ENCODE measurements around the gene EI24. TPM values are rescaled to one million over a fixed set of nuclear protein-coding genes. Genes with fewer than 3 reads are reported as not detected.

EI24 gene
- total and polyA plus RNA-seq, 2 of the 8 experiments (the other 6 are each of a cell fraction or from before 2014, with no cell fraction given), result 135 to 264 TPM

DNA sequence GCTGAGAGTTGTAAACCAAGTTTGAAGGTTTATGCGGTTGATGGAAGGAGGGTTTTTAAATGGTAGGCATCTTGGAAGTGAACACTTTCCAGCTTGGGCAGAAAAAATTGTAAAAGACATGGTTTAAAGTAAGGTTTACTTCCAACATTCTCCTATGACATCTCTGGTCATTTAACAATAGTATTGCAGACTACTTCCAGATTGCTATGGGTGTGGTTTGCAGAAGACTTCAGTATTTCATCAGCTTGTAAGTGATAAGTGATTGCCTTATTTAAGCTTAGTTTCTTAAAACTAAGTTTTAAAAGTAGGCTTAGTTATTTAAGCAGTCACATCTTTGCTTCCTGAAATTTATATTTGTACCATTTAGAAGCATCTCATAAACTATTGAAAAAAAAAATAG lies 16.2 kb downstream of the EI24 start:
- Histone ChIP-seq H3K4me2 (ENCODE audit: insufficient read depth in 1 of 2, low read depth in 2 of 2, low read length in 2 of 2) (no peak overlapping the region), H3K18ac (ENCODE audit: extremely low read depth, low read length) (no peak overlapping the region), H3K23me2 (ENCODE audit: low read depth, low read length) (no peaks in the 10 kb centered on the region), H3K36me3 (ENCODE audit: control insufficient read depth in 2 of 4, insufficient read depth in 4 of 4, low read length in 3 of 4) (peaks cover 9 to 33% (median 20%) of the 10 kb centered on the region in 4 experiments), H3K4me3 (ENCODE audit: extremely low read depth in 1 of 4, insufficient read depth in 2 of 4, low read depth in 3 of 4, low read length in 4 of 4) (no peak overlapping the region), H3K27me3 (replicated peaks in 1 of 4; ENCODE audit: control insufficient read depth in 3 of 4, extremely low read depth in 1 of 4, insufficient read depth in 3 of 4, low read length in 3 of 4) (no peaks in the 10 kb centered on the region), H2BK5ac (ENCODE audit: low read depth, low read length) (no peak overlapping the region), H3K79me1 (ENCODE audit: low read depth, low read length) (no peaks in the 10 kb centered on the region), H2BK20ac (ENCODE audit: low read length) (no peak overlapping the region), H3K79me2 (ENCODE audit: control insufficient read depth in 1 of 2, insufficient read depth in 2 of 2, low read length in 2 of 2) (no peaks in the 10 kb centered on the region), H2AFZ (ENCODE audit: low read length) (no peak overlapping the region), H2BK15ac (ENCODE audit: low read length) (no peak overlapping the region), H4K91ac (replicated peaks; ENCODE audit: insufficient read length, low read length) (no peak overlapping the region), H3K9me3 (ENCODE audit: insufficient read depth in 2 of 2, low read depth in 1 of 2, low read length in 1 of 2) (no peaks in the 10 kb centered on the region), H3K9ac (replicated peaks in 1 of 4; ENCODE audit: extremely low read depth in 1 of 4, low read depth in 3 of 4, low read length in 3 of 4) (no peak overlapping the region), H4K20me1 (replicated peaks in 1 of 2; ENCODE audit: control insufficient read depth in 1 of 2, insufficient read depth in 2 of 2, low read length in 2 of 2) (no peaks in the 10 kb centered on the region), H3K4me1 (replicated peaks in 1 of 4; ENCODE audit: control insufficient read depth in 3 of 4, insufficient read depth in 4 of 4, low read length in 3 of 4) (no peaks in the 10 kb centered on the region), H3K23ac (ENCODE audit: insufficient read length) (no peak overlapping the region), H3K4ac (replicated peaks; ENCODE audit: insufficient read length, low read depth, low read length) (no peak overlapping the region), H2BK120ac (replicated peaks; ENCODE audit: low read depth, low read length) (no peak overlapping the region), H4K5ac (ENCODE audit: insufficient read length, low read depth, low read length) (no peak overlapping the region), H3K56ac (replicated peaks; ENCODE audit: insufficient read length, low read depth, low read length) (no peak overlapping the region), H2AK5ac (ENCODE audit: low read depth, low read length) (no peak overlapping the region), H3K14ac (ENCODE audit: insufficient read length) (no peak overlapping the region), H4K8ac (ENCODE audit: extremely low read depth, insufficient read depth, low read length) (no peak overlapping the region), H2BK12ac (ENCODE audit: low read depth, low read length) (no peak overlapping the region), H3K27ac (ENCODE audit: low read depth, low read length) (no peak overlapping the region)
- ChIA-PET POLR2A (ENCODE audit: partially characterized antibody) (interaction anchor here (1.7 kb wide), 1 partner anchor 41 kb away, joined by 4 read pairs; no protein-coding TSS in a partner anchor), CTCF (ENCODE audit: partially characterized antibody) (interaction anchor here (1.0 to 1.3 kb wide), 3 partner anchors 11 to 162 kb away, joined by 3 read pairs; no protein-coding TSS in a partner anchor)
- DNase-seq (ENCODE audit: low read depth in 1 of 2, low spot score in 2 of 2) (no peak), FAIRE-seq (no peak)
- WGBS, 2 experiments (ENCODE audit: extremely low coverage in 1 of 2, insufficient coverage in 1 of 2, insufficient read length in 1 of 2, insufficient replicate concordance in 2 of 2, low coverage in 1 of 2, low lambda C conversion rate in 2 of 2, missing lambda C conversion rate in 1 of 2), result 96 to 100% methylated on average over 1 of the region's 1 CpG
- TF ChIP-seq, protein P1, sequence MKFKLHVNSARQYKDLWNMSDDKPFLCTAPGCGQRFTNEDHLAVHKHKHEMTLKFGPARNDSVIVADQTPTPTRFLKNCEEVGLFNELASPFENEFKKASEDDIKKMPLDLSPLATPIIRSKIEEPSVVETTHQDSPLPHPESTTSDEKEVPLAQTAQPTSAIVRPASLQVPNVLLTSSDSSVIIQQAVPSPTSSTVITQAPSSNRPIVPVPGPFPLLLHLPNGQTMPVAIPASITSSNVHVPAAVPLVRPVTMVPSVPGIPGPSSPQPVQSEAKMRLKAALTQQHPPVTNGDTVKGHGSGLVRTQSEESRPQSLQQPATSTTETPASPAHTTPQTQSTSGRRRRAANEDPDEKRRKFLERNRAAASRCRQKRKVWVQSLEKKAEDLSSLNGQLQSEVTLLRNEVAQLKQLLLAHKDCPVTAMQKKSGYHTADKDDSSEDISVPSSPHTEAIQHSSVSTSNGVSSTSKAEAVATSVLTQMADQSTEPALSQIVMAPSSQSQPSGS (IDR thresholded peaks at IDR 0.05; ENCODE audit: low read length), result no peak
- TF ChIP-seq CBX5 (IDR thresholded peaks at IDR 0.05; ENCODE audit: low read depth, low read length), result no peak
- no peak for TF ChIP-seq TBP (IDR thresholded peaks at IDR 0.05; ENCODE audit: low read depth, low read length)
- TF ChIP-seq SAP30 (IDR thresholded peaks at IDR 0.05; ENCODE audit: insufficient read depth, insufficient replicate concordance, low read length), result no peak
- TF ChIP-seq, protein P2, sequence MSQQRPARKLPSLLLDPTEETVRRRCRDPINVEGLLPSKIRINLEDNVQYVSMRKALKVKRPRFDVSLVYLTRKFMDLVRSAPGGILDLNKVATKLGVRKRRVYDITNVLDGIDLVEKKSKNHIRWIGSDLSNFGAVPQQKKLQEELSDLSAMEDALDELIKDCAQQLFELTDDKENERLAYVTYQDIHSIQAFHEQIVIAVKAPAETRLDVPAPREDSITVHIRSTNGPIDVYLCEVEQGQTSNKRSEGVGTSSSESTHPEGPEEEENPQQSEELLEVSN (IDR thresholded peaks at IDR 0.05), result no peak
- TF ChIP-seq, protein P3, sequence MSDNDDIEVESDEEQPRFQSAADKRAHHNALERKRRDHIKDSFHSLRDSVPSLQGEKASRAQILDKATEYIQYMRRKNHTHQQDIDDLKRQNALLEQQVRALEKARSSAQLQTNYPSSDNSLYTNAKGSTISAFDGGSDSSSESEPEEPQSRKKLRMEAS (IDR thresholded peaks at IDR 0.05), result no peak
- no peak for TF ChIP-seq CTCF (IDR thresholded peaks at IDR 0.05; ENCODE audit: control extremely low read depth in 1 of 3, insufficient read depth in 1 of 3, low read depth in 1 of 3, low read length in 3 of 3)
- no peak for TF ChIP-seq RAD21 (IDR thresholded peaks at IDR 0.05 in 1 of 2, conservative IDR thresholded peaks at IDR 0.05 in 1 of 2; ENCODE audit: low read depth in 2 of 2, low read length in 2 of 2)

All from H1 (cell line).